Measurements from ENCODE around the gene RIBC2.
"Not testable (repeated sequence)": the region's sequence is repeated elsewhere in the genome, so short reads cannot be mapped to it uniquely, and the experiment has no call there.

Gene RIBC2

GRCh38 chr22:45447596-45447995 lies 34.1 kb downstream of the RIBC2 start:
- not testable (repeated sequence) for FAIRE-seq; DNase-seq (ENCODE audit: insufficient read length, low spot score)

- DNase-seq (ENCODE audit: insufficient read length, low spot score) (no peak), FAIRE-seq (no peak)
Observed at GRCh38 chr22:45448431-45448830, 34.9 kb downstream of the RIBC2 start.

DNA sequence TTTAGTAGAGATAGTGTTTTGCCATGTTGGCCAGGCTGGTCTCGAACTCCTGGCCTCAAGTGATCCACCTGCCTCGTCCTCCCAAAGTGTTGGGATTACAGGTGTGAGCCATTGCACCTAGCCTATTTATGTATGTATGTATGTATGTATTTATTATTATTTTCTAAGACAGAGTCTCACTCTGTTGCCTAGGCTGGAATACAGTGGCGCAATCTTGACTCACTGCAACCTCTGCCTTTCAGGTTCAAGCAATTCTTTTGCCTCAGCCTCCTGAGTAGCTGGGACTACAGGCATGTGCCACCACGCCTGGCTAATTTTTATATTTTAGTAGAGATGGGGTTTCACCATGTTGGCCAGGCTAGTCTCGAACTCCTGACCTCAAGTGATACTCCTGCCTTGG lies 35.9 kb downstream of the RIBC2 start:
- not testable (repeated sequence) for DNase-seq (ENCODE audit: insufficient read length, low spot score); FAIRE-seq

DNA sequence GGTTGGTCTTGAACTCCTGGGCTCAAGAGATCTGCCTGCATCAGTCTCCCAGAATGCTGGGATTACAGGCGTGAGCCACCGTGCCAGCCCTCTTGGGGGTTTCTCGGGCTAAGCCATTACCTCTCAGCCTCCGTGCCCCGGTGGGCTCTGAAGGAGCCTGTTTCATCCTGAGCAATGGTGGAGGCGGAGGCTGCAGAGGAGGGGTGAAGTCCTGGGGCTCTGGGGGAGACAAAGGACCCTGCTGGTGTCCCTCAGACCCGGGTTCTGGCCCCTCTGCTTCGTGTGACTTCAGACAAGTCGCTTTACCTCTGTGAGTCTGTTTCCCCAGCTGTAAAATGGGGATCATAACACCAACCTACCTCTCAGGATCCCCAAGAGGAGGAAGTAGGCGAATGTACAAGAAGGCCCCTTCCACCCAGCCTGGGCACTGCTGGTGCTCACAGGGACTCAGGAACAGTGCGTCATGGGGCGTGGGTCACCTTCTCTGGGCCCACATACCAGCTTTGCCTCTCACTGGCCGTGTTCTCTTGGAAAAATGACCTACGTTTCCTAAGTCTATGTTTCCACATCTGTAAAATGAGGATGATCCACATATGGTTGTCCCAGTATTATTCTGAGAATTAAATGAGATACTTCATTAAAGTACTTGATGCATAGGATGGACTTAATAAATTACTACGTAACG lies 36.8 kb downstream of the RIBC2 start:
- FAIRE-seq = no peak

GRCh38 chr22:45450921-45451651 lies 37.6 kb downstream of the RIBC2 start:
- no peak for FAIRE-seq
- DNase-seq (ENCODE audit: insufficient read length, low spot score) = peak; percentile 54

More for the DNA sequence above, 36.8 kb downstream of the RIBC2 start:
- DNase-seq (ENCODE audit: insufficient read length, low spot score) = no peak

GRCh38 chr22:45451972-45452371 lies 38.5 kb downstream of the RIBC2 start:
- FAIRE-seq = no peak
- no peak for DNase-seq (ENCODE audit: insufficient read length, low spot score)

GRCh38 chr22:45452565-45453379 lies 39.3 kb downstream of the RIBC2 start:
- DNase-seq (ENCODE audit: insufficient read length, low spot score) (no peak), FAIRE-seq (no peak)

DNA sequence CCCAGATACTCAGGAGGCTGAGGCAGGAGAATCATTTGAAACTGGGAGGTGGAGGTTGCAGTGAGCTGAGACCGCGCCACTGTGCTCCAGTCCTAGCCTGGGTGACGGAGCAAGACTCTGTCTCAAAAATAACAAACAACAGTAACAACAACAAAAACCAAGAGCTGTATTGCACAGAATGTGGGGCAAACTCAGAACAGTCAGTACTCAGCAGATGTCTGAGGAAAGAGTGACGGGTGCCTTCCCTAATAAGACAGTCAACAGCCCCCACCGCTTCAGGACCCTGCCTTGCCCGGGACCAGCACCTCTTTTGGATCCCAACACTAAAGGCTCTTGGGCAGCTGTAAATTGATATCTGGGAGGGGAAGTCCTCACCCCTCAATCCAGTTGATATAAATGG lies 40.3 kb downstream of the RIBC2 start:
- no peak for FAIRE-seq
- DNase-seq (ENCODE audit: insufficient read length, low spot score) = no peak

DNA sequence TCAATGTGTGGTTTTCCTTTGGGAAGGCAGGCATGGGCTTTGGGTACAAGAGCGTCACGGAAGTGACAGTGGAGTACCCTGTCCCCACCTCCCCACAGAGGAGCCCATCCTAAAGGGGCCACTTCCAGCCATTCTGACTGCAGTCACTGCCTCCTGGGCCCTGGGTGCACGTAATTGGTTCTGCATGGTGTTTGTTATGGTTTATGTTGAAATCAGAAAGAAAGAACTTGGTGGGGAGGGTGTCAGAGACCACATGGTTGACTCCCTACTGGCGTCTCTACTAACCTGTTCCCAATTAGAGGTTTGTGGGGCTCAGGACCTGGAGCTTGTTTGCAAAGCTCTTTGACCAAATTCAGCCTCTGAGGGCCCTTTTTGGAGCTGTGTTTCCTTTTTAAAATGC lies 40.8 kb downstream of the RIBC2 start:
- FAIRE-seq (no peak), DNase-seq (ENCODE audit: insufficient read length, low spot score) (no peak)

- DNase-seq (ENCODE audit: insufficient read length, low spot score) = no peak
- no peak for FAIRE-seq
Observed at GRCh38 chr22:45455212-45455611, 41.7 kb downstream of the RIBC2 start.

GRCh38 chr22:45455621-45456020 lies 42.1 kb downstream of the RIBC2 start:
- no peak for FAIRE-seq
- no peak for DNase-seq (ENCODE audit: insufficient read length, low spot score)

DNA sequence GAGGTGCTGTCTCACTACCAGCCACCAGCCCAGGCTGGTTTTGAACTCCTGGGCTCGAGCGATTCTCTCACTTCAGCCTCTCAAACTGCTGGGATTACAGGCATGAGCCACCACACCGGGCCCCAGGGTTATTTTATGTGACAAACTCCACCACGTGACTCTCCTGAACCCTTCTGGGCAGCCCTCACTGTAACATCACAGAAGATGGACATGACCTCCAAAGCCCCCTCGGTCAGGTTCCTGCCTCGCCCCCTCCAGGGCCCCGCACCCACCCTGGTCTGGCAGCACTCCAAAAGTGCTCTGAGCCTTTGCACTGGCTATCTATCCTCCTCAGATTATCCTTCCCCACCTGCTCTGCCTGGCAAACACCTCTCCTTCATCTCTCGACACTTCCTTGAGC lies 43.3 kb downstream of the RIBC2 start:
- DNase-seq (ENCODE audit: insufficient read length, low spot score) (no peak), FAIRE-seq (no peak)

GRCh38 chr22:45458532-45458931 lies 45.0 kb downstream of the RIBC2 start:
- FAIRE-seq (no peak), DNase-seq (ENCODE audit: insufficient read length, low spot score) (no peak)

- FAIRE-seq (no peak), DNase-seq (ENCODE audit: insufficient read length, low spot score) (no peak)
Observed at GRCh38 chr22:45459235-45459634, 45.7 kb downstream of the RIBC2 start.

- FAIRE-seq = no peak
- no peak for DNase-seq (ENCODE audit: insufficient read length, low spot score)
Observed at GRCh38 chr22:45460288-45461109, 47.0 kb downstream of the RIBC2 start.

DNA sequence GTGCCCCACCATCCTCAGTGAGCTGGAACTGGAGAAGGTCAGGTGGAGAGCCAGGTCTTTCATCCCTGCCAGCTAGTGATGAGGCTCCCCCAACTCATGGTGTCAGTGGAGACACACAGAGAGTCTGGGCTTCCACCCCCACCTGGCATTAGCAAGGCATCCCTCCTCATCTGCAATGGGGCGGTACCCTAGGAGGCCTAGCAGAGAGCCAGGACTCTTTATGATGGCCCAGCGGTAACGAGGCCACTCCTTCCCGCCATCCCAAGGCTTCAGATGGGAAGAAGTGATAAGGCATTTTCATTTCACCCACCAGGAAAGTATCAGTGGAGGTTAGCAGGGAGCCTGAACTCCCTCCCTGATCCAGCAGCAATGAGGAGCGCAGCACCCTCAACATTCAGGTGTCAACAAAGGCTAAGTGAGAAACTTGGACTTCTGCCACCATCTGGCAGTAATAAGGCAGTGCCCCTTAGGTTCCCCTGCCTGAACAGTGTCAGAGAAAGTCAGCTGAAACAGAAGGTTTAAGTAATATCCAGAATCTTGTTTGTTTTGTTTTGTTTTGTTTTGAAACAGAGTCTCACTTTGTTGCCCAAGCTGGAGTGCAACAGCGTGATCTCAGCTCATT lies 48.7 kb downstream of the RIBC2 start:
- no peak for FAIRE-seq

GRCh38 chr22:45463691-45464090 lies 50.2 kb downstream of the RIBC2 start:
- not testable (repeated sequence) for DNase-seq (ENCODE audit: insufficient read length, low spot score); FAIRE-seq

More for the DNA sequence above, 48.7 kb downstream of the RIBC2 start:
- DNase-seq (ENCODE audit: insufficient read length, low spot score) = no peak

GRCh38 chr22:45465633-45466032 lies 52.1 kb downstream of the RIBC2 start:
- FAIRE-seq = no peak
- DNase-seq (ENCODE audit: insufficient read length, low spot score) = no peak

DNA sequence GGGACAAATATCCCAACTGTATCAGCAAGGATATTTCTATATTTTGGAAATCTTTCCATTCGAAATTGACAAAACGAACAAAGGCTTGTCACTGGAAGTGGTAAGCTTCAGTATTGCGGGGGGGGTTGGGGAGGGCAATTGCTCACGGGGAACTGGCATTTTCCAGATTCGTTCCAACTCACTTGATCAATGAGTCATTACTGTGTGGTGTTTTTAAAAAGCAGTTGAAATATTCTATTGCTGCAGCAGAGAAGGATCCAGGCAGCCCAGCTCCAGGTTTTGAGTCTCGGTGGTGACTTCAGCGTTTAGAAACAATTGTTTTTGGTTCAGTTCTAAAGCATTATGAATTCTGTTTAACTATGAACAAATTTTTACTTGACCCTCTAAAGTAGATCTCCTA lies 55.4 kb downstream of the RIBC2 start:
- FAIRE-seq = no peak
- no peak for DNase-seq (ENCODE audit: insufficient read length, low spot score)
